Left renal cortex interstitium (tissue), 4 donors: ENCODE results near the gene RNF135. TPM values are rescaled to one million over a fixed set of nuclear protein-coding genes. Genes with fewer than 3 reads are reported as not detected.
A peak's percentile ranks its signal among the peaks of the same experiment; 100 is the strongest.
"Not testable (repeated sequence)": the region's sequence is repeated elsewhere in the genome, so short reads cannot be mapped to it uniquely, and the experiment has no call there.

Experiments used
- DNase-seq, 4 donors: peaks; one replicate each; pipeline ENCODE4 v3.0.0-alpha.2; 2013; ENCODE audit warnings: low read depth in 4 of 4, low spot score in 2 of 4, missing footprints in 1 of 4
- polyA plus RNA-seq, 4 donors: library from polyadenylated mRNA; unstranded; fragments of 120-200 nt; gene quantifications; one replicate each; pipeline ENCODE4 v1.2.1, GENCODE V29; 2013; ENCODE audit not compliant: insufficient read length in 4 of 4

Gene RNF135
- polyA plus RNA-seq, 4 donors = 18.6 to 19.8 (median 18.8) TPM

GRCh38 chr17:30954046-30954830 lies 16.6 kb upstream of the RNF135 start:
- no peak for DNase-seq

GRCh38 chr17:30956764-30957374 lies 14.0 kb upstream of the RNF135 start:
- no peak for DNase-seq

- no peak for DNase-seq
Measured at GRCh38 chr17:30957741-30958140, 13.1 kb upstream of the RNF135 start.

- no peak for DNase-seq
Measured at GRCh38 chr17:30958187-30958586, 12.7 kb upstream of the RNF135 start.

GRCh38 chr17:30961209-30962188 lies 9.3 kb upstream of the RNF135 start:
- no peak for DNase-seq

- DNase-seq = not testable (repeated sequence)
Measured at GRCh38 chr17:30964312-30964711, 6.5 kb upstream of the RNF135 start.

GRCh38 chr17:30964876-30965275 lies 6.0 kb upstream of the RNF135 start:
- DNase-seq = no peak

- no peak for DNase-seq
Measured at GRCh38 chr17:30965686-30966085, 5.2 kb upstream of the RNF135 start.

- DNase-seq = not testable (repeated sequence)
Measured at GRCh38 chr17:30967911-30968310, 2.9 kb upstream of the RNF135 start.

- DNase-seq = peak in 3 of 4 donors; percentile 5 to 77 (median 48)
Measured at GRCh38 chr17:30969989-30970830, 629 bp upstream of the RNF135 start.

- DNase-seq = no peak
Measured at GRCh38 chr17:30975042-30975820, 4.4 kb downstream of the RNF135 start.

GRCh38 chr17:30979919-30980318 lies 9.1 kb downstream of the RNF135 start:
- DNase-seq = not testable (repeated sequence)

- no peak for DNase-seq
Measured at GRCh38 chr17:30981531-30982519, 11.0 kb downstream of the RNF135 start.

- no peak for DNase-seq
Measured at GRCh38 chr17:30982855-30983254, 12.0 kb downstream of the RNF135 start.

- DNase-seq = no peak
Measured at GRCh38 chr17:30990458-30990857, 19.6 kb downstream of the RNF135 start.

GRCh38 chr17:30992551-30992950 lies 21.7 kb downstream of the RNF135 start:
- DNase-seq = no peak

- DNase-seq = no peak
Measured at GRCh38 chr17:30995347-30995746, 24.5 kb downstream of the RNF135 start.

GRCh38 chr17:30996486-30996885 lies 25.6 kb downstream of the RNF135 start:
- no peak for DNase-seq
